ENCODE measurements around the gene H3-3A.
"Not testable (repeated sequence)": the region's sequence is repeated elsewhere in the genome, so short reads cannot be mapped to it uniquely, and the experiment has no call there.

The H3-3A gene

GRCh38 chr1:226083302-226084101, 21.0 kb downstream of the H3-3A start:
- in situ Hi-C loops (cut with MboI; ENCODE audit: low sequenced_read_pairs) = no loop called here

- in situ Hi-C loops (cut with MboI; ENCODE audit: low sequenced_read_pairs) = no loop called here
Observed at GRCh38 chr1:226085675-226086285, 23.3 kb downstream of the H3-3A start.

- in situ Hi-C loops (cut with MboI; ENCODE audit: low sequenced_read_pairs) = no loop called here
Observed at GRCh38 chr1:226086776-226087175, 24.3 kb downstream of the H3-3A start.

GRCh38 chr1:226091461-226091860, 28.9 kb downstream of the H3-3A start:
- in situ Hi-C loops (cut with MboI; ENCODE audit: low sequenced_read_pairs) = no loop called here

DNA sequence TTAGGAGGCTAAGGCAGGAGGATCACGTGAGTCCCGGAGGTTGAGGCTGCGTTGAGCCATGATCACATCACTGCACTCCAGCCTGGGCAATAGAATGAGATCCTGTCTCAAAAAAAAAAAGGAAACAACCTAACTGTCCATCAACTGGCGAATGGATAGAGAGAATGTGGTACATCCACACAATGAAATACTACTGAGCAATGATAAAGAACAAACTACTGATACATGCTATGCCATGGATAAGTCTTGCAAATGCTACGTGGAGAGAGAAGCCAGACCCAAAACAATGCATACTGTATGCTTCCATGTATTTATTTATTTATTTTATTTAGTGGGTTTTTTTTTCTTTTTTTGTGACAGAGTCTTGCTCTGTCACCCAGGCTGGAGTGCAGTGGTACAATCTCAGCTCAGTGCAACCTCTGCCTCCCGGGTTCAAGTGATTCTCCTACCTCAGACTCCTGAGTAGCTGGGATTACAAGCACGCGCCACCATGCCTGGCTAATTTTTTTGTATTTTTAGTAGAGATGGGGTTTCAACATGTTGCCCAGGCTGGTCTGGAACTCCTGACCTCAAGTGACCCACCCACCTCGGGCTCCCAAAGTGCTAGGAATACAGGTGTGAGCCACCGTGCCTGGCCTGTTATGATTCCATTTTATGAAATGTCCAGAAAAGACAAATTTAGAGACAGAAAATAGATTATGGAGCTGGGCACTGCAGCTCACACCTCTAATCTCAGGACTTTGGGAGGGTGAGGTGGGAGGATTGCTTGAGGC, 29.7 kb downstream of the H3-3A start:
- in situ Hi-C loops (cut with MboI; ENCODE audit: low sequenced_read_pairs) = not testable (repeated sequence)

DNA sequence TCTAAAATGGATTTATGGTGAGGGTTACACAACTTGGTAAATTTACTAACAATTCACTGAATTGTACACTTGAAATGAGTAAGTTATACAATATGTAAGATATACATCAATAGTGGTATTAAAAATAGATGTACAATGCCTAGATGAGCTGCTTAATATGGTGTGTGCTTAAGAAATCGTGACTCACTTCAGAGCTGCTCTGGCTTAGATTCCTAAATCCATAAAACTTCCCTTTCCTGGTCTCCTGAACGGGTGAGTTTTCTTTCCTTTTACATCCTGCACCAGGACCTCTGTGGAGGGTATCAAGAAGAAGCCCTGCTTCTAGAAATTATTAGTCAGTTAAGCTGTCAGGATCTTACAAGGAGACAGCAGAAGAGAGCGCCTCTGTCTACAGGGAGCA, 30.4 kb downstream of the H3-3A start:
- in situ Hi-C loops (cut with MboI; ENCODE audit: low sequenced_read_pairs) = no loop called here

DNA sequence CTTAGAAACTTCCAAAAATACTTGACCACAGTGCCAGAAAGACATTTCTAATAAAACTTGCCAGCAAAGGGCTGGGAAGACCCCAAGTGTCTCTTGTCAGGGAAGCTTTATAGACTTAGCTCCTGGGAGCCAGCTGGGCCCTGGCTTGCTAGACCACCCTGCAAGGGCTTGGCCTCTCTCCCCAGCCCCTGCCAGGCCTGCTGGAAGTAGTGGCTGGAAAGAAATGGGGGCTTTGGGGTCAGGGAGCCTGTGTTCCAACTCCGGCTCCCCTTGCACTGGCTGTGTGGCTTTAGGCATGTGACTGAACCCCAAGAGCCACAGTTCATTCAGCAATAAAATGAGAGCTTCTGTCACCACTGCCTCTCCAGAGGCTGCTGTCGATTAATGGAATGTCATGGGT, 31.1 kb downstream of the H3-3A start:
- in situ Hi-C loops (cut with MboI; ENCODE audit: low sequenced_read_pairs) = no loop called here

DNA sequence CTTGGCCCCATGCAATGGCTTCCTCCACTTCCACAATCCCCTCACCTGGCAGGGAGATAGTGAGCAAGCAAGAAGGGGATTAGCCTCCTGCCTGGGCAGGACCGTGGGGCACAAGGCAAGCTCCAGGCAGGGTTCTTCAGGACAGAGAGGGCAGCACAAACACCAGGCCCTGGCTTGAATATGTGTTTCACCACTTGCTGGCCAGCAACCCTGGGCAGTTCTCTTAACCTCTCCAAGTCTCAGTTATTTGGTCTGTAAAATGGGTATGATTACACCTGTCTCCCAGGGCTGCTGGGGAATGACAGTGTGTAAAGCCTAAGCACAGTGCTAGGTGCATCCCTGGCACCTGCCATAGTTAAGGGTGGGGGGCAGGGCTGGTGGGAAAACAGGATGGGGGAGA, 31.9 kb downstream of the H3-3A start:
- in situ Hi-C loops (cut with MboI; ENCODE audit: low sequenced_read_pairs) = no loop called here

GRCh38 chr1:226095286-226095685, 32.8 kb downstream of the H3-3A start:
- in situ Hi-C loops (cut with MboI; ENCODE audit: low sequenced_read_pairs) = no loop called here

- in situ Hi-C loops (cut with MboI; ENCODE audit: low sequenced_read_pairs) = no loop called here
Observed at GRCh38 chr1:226097866-226098625, 35.5 kb downstream of the H3-3A start.

GRCh38 chr1:226098870-226099835, 36.6 kb downstream of the H3-3A start:
- in situ Hi-C loops (cut with MboI; ENCODE audit: low sequenced_read_pairs) = no loop called here

- in situ Hi-C loops (cut with MboI; ENCODE audit: low sequenced_read_pairs) = no loop called here
Observed at GRCh38 chr1:226100436-226101391, 38.2 kb downstream of the H3-3A start.

DNA sequence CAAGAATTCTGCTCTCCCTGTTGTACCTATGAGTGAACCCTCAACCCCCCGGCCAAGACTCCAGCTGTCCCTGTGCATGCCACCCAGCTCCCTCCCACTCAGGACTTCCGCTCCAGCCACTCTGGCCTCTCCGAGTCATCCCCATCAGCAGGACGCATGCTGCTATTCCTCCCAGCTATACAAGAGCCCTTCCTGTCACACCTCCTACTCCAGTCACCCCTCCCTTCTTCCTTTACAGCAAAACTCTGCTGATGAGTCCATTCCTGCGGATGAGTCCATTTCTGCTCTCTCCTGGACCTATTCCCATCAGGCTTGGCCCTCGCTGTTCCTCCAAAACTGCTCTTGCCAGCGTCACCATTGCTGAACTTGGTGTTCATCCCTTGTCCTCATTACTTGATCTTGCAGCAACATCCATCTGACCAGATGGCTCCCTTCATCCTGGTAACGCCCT, 42.2 kb downstream of the H3-3A start:
- in situ Hi-C loops (cut with MboI; ENCODE audit: low sequenced_read_pairs) = no loop called here

DNA sequence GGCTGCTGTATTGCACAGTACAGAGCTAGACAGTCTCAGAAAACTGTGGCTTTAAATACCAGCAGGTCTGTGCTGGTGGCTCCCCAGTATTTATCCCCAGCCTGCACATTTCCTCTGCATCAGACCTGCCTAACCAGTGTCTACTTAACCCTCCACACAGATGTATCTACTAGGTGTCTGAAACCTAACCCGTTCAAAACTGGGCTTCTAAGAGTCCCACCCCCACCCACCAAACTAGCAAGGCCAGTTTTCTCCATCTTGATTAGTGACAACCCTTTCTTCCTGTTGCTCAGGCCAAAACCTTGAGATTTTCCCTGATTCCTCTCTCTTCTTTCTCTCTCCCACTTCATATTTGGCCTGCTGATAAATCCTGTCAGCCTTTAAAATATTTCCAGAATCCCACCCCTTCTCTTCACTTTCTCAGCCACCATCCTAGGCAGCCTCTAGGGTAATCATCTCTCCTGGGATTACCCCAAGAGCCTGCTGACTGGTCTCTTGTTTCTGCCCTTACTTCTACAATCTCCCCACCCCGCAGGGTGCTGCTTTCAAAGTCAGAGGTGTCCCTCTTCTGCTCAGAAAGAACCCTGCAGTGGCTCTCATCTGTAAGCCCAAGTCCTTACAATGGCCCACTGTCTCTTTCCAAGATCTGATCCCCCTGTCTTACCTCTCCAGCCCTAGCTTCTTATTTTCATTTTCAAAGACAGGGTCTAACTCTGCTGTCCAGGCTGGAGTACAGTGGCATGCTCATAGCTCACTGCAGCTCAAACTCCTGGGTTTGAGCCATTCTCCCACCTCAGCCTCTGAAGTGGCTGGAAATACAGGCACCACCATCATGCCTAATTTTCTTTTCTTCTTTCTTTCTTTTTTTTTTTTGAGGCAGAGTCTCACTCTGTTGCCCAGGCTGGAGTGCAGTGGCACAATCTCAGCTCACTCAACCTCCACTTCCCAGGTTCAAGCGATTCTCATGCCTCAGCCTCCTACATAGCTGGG, 45.2 kb downstream of the H3-3A start:
- in situ Hi-C loops (cut with MboI; ENCODE audit: low sequenced_read_pairs) = no loop called here

DNA sequence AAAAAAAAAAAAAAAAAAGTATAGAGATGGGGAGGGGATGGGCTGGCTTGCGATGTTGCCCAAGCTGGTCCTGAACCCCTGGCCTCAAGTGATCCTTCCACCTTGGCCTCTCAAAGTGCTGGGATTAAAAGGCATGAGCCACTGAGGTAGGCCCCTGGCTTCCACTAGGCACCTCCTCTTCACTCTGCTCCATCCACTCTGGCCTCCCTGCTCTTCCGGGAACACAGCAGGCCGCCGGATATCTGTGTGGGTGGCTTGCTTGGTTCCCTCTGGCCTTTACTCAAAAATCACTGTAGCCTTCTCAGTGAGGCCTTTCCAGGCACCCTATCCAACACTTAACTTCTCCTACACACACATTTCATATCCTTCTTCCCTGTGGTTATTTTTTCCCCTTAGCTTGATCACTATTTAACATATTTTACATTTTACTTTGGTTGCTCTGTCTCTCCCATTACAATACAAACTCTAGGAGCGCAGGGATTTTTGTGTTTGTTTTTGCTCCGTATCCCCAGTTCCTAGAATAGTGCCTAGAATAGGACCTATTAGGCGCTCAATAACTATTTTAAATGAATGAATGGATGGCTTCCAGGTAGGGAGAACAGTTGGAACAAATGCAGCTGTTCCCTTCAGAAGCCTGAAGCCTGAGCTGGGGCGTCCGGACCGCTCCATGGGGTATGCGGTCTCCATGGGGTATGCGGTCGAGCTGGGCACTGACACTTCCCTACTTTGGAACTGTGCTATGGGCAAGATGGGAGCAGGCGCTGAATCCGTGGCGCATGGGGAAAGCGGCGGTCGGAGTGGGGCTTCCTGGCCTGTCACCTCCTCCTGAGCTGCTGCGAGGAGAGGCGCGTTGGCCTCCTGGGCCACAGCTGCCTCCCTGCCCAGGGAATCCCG, 46.7 kb downstream of the H3-3A start:
- in situ Hi-C loops (cut with MboI; ENCODE audit: low sequenced_read_pairs) = no loop called here

- in situ Hi-C loops (cut with MboI; ENCODE audit: low sequenced_read_pairs) = no loop called here
Observed at GRCh38 chr1:226109829-226110248, 47.3 kb downstream of the H3-3A start.

All from hTERT RPE-1 (cell line).